SJCRH30 (cell line): Measurements from ENCODE around the gene SHCBP1L. TPM values are rescaled to one million over a fixed set of nuclear protein-coding genes. Genes with fewer than 3 reads are reported as not detected.
"Not testable (repeated sequence)": the region's sequence is repeated elsewhere in the genome, so short reads cannot be mapped to it uniquely, and the experiment has no call there.

Experiments
- DNase-seq, 2 experiments: peaks; one replicate each; pipeline ENCODE4 v3.0.0-alpha.2; 2015 to 2020
- H3K27ac ChIP-seq: fragments of 250-450 bp; sonication (Bioruptor Pico); 2 replicates; pipeline ENCODE4 v1.5.1; 2020; ENCODE audit warnings: mild to moderate bottlenecking, moderate library complexity
- H3K27me3 ChIP-seq: fragments of 250-450 bp; sonication (Bioruptor Pico); 2 replicates; pipeline ENCODE4 v1.5.1; 2020; ENCODE audit warnings: mild to moderate bottlenecking, moderate library complexity
- H3K36me3 ChIP-seq: fragments of 250-450 bp; sonication (Bioruptor Pico); 2 replicates; pipeline ENCODE4 v1.5.1; 2020; ENCODE audit warnings: mild to moderate bottlenecking, moderate library complexity
- H3K4me1 ChIP-seq: fragments of 250-450 bp; sonication (Bioruptor Pico); 2 replicates; pipeline ENCODE4 v1.5.1; 2020; ENCODE audit warnings: mild to moderate bottlenecking, moderate library complexity
- H3K4me3 ChIP-seq: fragments of 250-450 bp; sonication (Bioruptor Pico); 2 replicates; pipeline ENCODE4 v1.5.1; 2020; ENCODE audit warnings: mild to moderate bottlenecking, moderate library complexity
- H3K9me3 ChIP-seq: fragments of 250-450 bp; sonication (Bioruptor Pico); replicated peaks from 2 replicates; pipeline ENCODE4 v1.5.1; 2020; ENCODE audit warnings: mild to moderate bottlenecking, moderate library complexity
- total RNA-seq: library from RNA; depleted of rRNA; stranded (reverse); fragments of >200 nt; shearing (Covaris generic); gene quantifications from 2 replicates; pipeline ENCODE4 v1.2.3, GENCODE V29; 2014

The SHCBP1L gene
- total RNA-seq, 1 experiment from 2014 or later, result not detected

DNA sequence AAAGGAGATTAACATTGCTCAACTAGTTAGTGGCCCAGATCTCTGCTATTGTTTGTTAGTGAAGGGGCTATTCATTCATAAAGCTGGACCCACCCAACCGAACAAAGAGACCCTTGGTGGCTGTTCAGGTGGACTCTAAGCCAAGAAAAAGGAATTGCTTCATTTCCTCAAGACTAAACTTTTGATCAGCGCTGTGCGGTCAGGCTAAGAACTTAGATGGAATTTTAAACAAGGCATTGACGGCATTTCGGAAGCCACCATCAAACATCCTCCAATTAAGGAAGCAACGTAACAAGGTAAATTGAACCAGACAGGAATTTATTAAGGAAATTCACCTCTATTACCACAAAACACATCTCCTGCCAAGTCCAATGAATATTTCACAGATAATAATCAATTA is 19.9 kb upstream of the SHCBP1L start:
- Histone ChIP-seq H3K27ac (no peak overlapping the region), H3K36me3 (no peaks in the 10 kb centered on the region), H3K27me3 (no peaks in the 10 kb centered on the region), H3K9me3 (no peaks in the 10 kb centered on the region), H3K4me3 (no peak overlapping the region), H3K4me1 (no peaks in the 10 kb centered on the region)
- no peak for DNase-seq

DNA sequence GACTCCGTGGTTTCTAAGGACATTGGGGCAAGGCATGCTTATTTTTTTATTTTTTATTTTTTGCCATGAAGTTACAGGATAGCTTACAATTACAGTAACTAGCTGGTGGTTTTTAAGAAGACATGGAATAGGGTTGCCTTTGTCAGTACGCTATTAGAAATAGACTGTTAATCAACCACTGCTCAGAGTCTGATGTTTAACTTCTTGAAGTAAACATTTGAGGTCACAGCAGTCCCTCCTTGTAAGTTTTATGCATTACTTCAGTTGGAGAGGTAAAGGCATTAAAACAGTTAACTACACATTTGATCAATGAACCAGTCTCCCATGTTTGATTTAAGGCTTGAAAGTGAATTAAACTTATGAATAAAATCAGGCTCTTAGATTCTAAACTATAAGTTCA is 19.3 kb upstream of the SHCBP1L start:
- H3K27me3 ChIP-seq, result no peaks in the 10 kb centered on the region
- H3K4me3 ChIP-seq, result no peak overlapping the region
- no peak overlapping the region for H3K27ac ChIP-seq
- no peaks in the 10 kb centered on the region for H3K9me3 ChIP-seq
- DNase-seq, result no peak
- no peaks in the 10 kb centered on the region for H3K4me1 ChIP-seq
- no peaks in the 10 kb centered on the region for H3K36me3 ChIP-seq

DNA sequence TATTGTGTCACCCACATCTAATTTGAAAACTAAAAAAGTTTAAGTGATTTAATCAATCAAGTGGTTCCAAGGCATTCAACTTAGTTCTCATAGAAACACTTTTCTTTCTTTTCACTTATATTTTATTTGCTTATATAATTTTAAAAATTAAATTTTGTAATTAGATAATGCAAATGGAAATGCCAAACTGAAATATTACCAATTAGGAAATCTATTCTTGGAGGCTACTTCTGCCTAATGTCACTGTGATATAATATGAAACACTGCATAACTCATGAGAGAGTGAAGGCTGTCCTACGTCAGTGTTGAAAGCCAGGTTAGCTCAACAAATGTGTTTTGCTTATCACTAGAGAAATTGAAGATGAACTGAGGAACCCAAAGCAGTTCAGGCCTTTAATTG is 18.3 kb upstream of the SHCBP1L start:
- H3K27me3 ChIP-seq, result no peaks in the 10 kb centered on the region
- no peak overlapping the region for H3K4me3 ChIP-seq
- no peaks in the 10 kb centered on the region for H3K36me3 ChIP-seq
- H3K4me1 ChIP-seq, result no peaks in the 10 kb centered on the region
- no peaks in the 10 kb centered on the region for H3K9me3 ChIP-seq
- DNase-seq, result no peak
- no peak overlapping the region for H3K27ac ChIP-seq

DNA sequence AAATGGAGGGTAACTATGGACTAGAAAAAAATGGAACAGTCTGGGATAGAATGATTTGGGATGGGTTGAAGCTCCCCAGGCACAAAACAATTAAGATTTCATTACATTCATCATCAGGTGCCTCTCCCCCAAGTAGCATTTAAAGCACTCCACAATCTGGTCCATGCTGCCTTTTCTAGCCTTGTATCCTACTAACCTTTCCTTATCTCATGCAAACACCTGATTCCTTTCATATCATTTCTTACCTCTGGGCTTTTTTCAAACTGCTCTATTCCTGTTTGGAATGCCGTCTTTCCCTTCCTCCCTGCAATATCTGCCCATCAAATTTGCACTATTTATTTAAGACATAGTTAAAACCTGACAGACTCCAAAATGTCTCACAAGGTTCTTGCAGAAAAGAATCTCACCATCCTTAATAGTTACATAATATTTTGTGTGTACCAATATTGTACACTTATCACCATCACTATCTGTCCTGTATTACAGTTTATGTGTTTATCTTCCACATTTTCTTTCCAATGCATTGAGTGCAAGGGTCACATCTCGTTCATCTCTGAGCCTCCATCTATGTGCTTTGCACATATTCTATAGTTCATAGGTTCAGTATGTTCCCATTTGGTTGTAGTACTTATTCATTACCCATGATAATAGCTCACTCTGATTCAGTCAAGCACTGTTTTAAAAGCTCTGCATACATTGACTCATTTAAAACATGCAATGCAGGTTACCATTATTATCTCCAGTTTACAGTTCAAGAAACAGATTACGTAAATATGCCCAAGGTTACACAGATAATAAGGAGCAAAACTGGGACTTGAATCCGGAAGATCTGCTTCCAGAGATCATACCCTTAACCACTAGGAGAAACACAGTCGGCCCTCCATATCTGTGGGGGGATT is 16.1 kb upstream of the SHCBP1L start:
- Histone ChIP-seq H3K4me1 (no peaks in the 10 kb centered on the region), H3K27ac (no peak overlapping the region)
- DNase-seq, result no peak

DNA sequence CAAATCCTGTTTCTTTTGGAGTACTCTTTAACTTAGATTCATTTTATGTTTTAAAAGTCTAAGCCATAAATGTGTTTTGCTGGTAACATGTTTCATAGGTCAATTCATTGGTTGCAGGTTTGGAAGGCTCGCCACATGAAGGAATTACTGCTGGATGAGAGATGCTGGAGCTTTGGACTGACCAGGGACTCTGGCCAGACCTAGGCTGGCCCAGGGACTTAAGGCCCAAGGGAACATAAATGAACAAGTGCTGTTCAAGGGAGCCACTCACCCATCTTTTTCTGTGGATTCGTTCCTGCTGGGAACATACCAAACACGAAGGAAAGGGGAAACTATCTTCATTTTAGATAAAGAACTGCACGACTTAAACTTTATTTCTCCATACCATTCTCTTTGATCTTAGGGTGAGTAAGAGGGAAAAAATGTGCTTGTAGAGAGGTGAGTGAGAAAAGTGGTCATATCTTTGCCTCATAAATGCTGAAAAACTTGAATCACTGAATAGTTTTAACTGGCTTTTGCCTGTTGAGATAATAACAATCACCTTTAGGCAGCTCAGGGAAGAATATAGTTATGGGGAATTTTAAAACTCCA is 15.3 kb upstream of the SHCBP1L start:
- H3K27me3 ChIP-seq, result no peaks in the 10 kb centered on the region
- H3K36me3 ChIP-seq, result no peaks in the 10 kb centered on the region
- no peak overlapping the region for H3K4me3 ChIP-seq
- no peak overlapping the region for H3K27ac ChIP-seq
- no peaks in the 10 kb centered on the region for H3K4me1 ChIP-seq
- no peaks in the 10 kb centered on the region for H3K9me3 ChIP-seq
- DNase-seq, result no peak

More for the DNA sequence above, 16.1 kb upstream of the SHCBP1L start:
- Histone ChIP-seq H3K9me3 (no peaks in the 10 kb centered on the region), H3K4me3 (no peak overlapping the region), H3K36me3 (no peaks in the 10 kb centered on the region), H3K27me3 (no peaks in the 10 kb centered on the region)

DNA sequence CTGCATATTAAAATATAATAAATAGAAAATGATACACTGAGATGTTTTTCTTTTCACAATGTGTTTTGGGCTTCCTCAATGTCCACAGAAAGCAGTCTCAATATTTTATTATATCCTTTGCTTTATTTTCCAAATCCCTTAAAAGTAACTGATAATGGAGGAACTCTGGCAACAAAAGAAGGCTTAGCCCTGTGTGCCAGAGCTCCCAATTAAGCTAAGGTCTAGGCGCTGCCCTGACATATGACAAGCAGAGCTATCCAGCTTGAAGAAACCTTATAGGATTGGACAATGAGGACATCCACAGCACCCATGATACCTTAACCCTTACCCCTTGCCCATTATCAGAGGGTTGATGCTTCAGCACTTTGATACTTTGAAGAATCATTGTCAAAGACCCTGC is 12.9 kb upstream of the SHCBP1L start:
- Histone ChIP-seq H3K27me3 (no peaks in the 10 kb centered on the region), H3K36me3 (no peaks in the 10 kb centered on the region), H3K27ac (no peak overlapping the region), H3K4me3 (no peak overlapping the region), H3K9me3 (no peaks in the 10 kb centered on the region), H3K4me1 (no peaks in the 10 kb centered on the region)
- DNase-seq, result no peak

DNA sequence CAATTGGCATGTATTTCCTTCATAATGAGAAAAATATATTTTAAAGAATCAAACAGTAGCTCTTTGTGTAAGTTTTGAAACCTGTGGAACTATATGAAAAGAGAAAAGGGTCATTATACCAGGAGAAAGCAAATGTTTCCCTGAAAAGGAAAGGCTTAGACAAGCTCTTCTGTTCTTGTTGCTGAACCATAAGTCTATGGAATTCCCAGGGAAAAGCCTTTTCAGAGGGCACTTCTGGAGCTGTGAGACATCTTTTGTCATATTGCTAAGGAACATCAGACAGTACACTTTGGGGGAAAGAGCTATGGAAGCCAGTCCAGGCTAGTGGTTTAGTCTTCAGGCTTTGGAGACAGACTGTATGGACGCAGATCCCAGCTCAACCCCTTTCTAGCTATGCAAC is 12.1 kb upstream of the SHCBP1L start:
- no peak for DNase-seq
- Histone ChIP-seq H3K4me3 (no peak overlapping the region), H3K27ac (no peak overlapping the region), H3K27me3 (no peaks in the 10 kb centered on the region), H3K4me1 (no peaks in the 10 kb centered on the region), H3K36me3 (no peaks in the 10 kb centered on the region), H3K9me3 (no peaks in the 10 kb centered on the region)

DNA sequence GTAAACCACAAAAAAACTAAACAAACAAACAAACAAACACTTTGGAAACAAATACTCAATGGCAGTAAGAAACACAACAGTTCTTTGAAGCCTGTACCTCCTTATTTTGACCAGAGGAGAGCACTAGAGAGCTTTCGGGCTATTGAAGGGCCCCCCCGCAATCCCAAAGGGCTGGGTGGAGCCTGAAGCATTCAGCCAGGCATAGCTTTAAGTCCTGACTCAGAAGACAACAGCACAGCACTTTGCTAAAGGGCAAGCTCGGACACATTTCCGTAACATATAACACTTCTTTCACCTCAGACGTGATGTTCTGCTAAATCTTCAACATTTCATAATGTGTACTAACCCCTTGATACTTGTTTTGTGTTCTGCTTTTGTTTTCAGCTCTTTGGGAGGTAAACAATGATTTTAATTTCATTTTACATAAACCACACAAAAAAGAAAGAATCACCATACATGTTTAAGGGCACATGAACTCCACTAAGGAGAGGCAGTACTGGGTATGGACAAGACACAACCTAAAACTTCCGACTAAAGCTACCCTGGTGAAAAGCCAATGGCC is 9.7 kb upstream of the SHCBP1L start:
- peak; percentile 48 to 77 for DNase-seq
- Histone ChIP-seq H3K4me3 (peak overlapping the region; percentile 33), H3K4me1 (no peaks in the 10 kb centered on the region), H3K36me3 (no peaks in the 10 kb centered on the region), H3K27ac (no peak overlapping the region), H3K9me3 (no peaks in the 10 kb centered on the region), H3K27me3 (no peaks in the 10 kb centered on the region)

DNA sequence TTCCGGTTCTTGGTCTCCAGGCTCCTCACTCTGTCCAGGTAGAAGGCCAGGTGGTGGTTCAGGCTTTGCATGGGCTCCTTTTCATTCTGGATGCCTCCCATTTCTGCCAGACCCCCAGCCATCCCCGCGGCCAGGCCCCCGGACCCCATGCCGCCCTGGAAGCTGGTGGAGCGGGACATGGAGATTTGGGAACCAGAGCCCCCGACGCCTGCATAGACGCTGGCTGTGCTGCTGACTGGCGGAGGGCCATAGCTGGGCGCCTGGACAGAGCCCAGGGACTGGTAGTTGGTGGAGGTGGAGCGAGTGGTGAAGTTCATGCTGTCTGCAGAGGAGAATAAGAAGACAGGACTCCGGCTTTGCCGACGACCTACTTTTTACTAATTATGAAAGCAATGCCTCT is 7.1 kb upstream of the SHCBP1L start:
- no peaks in the 10 kb centered on the region; the same call in 1 of the 2 replicates for H3K4me1 ChIP-seq
- H3K27me3 ChIP-seq, result no peaks in the 10 kb centered on the region
- no peaks in the 10 kb centered on the region for H3K9me3 ChIP-seq
- H3K36me3 ChIP-seq, result no peaks in the 10 kb centered on the region
- no peak overlapping the region for H3K4me3 ChIP-seq
- no peak for DNase-seq
- no peak overlapping the region for H3K27ac ChIP-seq

DNA sequence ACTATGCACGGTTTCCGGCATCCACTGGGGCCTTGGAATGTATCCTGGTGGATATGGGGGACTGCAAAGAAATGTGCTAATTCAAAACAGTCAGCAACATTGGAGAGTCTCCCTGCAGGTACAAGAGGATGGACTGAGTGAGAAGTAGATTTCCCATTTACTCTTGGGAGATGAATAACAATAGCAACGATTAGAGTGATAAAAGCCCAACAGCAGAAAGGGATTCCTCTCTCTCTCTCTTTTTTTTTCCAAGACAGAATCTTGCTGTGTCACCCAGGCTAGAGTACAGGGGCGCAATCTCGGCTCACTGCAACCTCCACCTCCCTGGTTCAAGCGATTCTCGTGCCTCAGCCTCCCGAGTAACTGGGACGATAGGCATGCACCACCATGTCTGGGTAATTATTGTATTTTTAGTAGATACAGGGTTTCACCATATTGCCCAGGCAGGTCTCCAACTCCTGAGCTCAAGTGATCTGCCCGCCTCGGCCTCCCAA is 5.0 kb upstream of the SHCBP1L start:
- DNase-seq, result no peak
- H3K4me3 ChIP-seq, result no peak overlapping the region
- H3K9me3 ChIP-seq, result no peaks in the 10 kb centered on the region
- H3K27me3 ChIP-seq, result no peaks in the 10 kb centered on the region
- H3K4me1 ChIP-seq, result no peaks in the 10 kb centered on the region; the same call in 1 of the 2 replicates
- H3K27ac ChIP-seq, result no peak overlapping the region
- no peaks in the 10 kb centered on the region for H3K36me3 ChIP-seq

DNA sequence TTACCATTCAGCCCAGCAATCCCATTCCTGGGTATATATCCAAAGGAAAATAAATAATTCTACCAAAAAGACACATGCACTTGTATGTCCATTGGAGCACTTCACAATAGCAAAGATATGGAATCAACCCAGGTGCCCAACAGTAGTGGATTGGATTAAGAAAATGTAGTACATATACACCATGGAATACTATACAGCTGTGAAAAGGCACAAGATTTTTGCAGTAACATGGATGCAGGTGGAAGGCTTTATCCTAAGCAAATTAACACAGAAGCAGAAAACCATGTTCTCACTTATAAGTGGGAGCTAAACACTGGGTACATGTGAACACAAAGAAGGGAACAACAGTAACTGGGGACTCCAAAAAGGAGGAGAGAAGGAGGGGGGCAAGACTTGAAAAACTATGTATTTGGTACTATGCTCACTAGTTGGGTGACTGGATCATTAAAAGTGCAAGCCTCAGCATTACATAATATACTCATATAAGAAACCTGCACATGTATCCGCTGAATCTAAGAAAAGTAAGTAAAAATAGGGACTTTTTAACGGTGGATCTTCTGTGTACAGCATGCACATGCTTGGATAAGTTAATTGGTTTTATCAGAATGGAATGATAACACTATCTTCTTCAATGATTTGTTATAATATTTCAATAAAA is 3.9 kb upstream of the SHCBP1L start:
- Histone ChIP-seq H3K36me3 (no peaks in the 10 kb centered on the region), H3K9me3 (no peaks in the 10 kb centered on the region), H3K27me3 (no peaks in the 10 kb centered on the region), H3K4me1 (no peaks in the 10 kb centered on the region; the same call in 1 of the 2 replicates), H3K27ac (no peak overlapping the region; the same call in 1 of the 2 replicates), H3K4me3 (no peak overlapping the region)
- no peak for DNase-seq

DNA sequence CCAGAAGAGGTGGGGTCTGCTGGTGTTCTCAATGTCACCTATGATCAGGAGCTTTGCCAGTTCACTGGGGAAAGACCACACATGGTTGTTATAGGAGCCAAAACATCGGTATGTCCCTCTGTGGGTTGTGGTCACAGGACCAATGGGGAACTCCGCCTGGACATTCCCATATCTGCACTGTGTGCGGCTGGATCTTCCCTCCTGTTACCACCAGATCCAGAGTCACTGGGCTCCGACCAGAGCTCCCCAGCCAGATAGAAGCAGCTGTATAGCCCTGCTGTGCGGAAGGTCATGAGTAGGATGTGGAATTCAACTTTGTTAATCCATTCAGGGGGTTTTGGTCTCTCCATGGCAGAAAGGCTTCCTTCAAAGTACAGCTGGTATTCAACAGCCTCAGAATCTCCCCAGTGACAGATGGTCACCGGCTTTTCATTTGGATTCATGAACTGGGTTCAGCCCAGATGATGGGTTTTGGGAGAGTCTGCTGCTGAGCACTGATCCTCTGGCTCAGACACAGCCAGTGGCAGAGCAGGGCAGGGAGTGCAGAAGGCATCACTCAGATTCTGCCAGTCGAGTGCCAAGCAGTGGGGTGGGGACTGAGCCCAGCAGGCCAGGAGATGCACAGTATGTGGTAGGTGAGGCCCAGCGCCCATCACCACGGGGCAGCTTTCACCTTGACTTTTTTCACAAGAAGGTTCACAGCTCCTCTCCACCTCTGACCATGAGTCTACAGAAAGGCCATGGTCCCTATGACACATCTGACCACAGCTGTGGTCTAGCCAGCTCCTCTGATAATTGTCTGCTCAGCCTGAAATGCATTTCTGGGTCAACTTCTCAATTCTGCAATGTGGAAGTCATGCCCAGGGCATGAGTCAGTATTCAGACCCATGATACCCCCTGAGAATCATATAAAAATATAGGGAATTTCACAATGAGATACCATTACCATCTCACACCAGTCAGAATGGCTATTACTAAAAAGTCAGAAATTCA is 2.9 kb upstream of the SHCBP1L start:
- H3K27ac ChIP-seq, result peak overlapping the region; percentile 79
- no peaks in the 10 kb centered on the region for H3K9me3 ChIP-seq
- no peaks in the 10 kb centered on the region for H3K36me3 ChIP-seq
- DNase-seq, result peak; percentile 43 to 54
- H3K4me1 ChIP-seq, result no peaks in the 10 kb centered on the region; the same call in 1 of the 2 replicates
- H3K27me3 ChIP-seq, result no peaks in the 10 kb centered on the region
- H3K4me3 ChIP-seq, result no peak overlapping the region

DNA sequence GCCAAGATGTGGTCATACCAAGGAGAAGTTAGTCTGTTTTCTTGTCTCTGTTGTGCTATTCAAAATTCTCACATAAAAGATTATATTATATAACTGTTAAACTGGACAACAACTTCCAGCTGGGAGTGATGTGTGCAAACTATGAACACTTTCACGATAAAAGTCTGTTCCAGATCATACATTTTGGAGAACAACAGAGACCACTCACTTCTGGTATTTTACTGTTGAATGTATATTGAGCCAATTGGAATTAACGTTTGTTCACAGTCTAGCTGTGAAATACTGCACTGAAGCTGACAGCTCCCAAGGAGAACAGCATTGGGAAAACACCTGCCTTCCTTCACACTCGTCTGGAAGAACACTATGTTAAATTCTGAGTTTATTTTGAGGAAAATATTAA is 860 bp upstream of the SHCBP1L start:
- Histone ChIP-seq H3K4me1 (no peaks in the 10 kb centered on the region; the same call in 1 of the 2 replicates), H3K27ac (no peak overlapping the region)

DNA sequence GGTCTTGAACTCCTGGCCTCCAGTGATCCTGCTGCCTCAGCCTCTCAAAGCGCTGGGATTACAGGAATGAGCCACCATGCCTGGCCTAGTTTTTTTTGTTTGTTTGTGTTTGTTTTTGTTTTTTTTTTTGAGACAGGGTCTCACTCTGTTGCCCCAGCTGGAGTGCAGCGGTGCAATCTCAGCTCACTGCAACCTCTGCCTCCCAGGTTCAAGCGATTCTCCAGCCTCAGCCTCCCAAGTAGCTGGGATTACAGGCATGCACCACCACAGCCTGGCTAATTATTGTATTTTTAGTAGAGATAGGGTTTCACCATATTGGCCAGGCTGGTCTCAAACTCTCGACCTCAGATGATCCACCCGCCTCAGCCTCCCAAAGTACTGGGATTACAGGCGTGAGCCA is 9.6 kb downstream of the SHCBP1L start:
- not testable (repeated sequence) for H3K4me1 ChIP-seq, H3K4me3 ChIP-seq, H3K9me3 ChIP-seq, DNase-seq, H3K36me3 ChIP-seq, H3K27ac ChIP-seq, H3K27me3 ChIP-seq

More for the DNA sequence above, 860 bp upstream of the SHCBP1L start:
- no peaks in the 10 kb centered on the region for H3K9me3 ChIP-seq
- no peak for DNase-seq
- H3K36me3 ChIP-seq, result no peaks in the 10 kb centered on the region
- no peak overlapping the region for H3K4me3 ChIP-seq
- H3K27me3 ChIP-seq, result no peaks in the 10 kb centered on the region
